HTERT RPE-1 (cell line): Measurements from ENCODE around the gene TNS4.
"Not testable (repeated sequence)": the region's sequence is repeated elsewhere in the genome, so short reads cannot be mapped to it uniquely, and the experiment has no call there.

ENCODE experiments used
- in situ Hi-C: fragments of 300-500 bp; cut with MboI; formaldehyde crosslinking; loops from 4 replicates; pipeline ENCODE4 v1.14.3; 2020; ENCODE audit warnings: low sequenced_read_pairs

TNS4 gene

GRCh38 chr17:40501499-40501911, at the start of gene TNS4:
Gene TNS4, minus strand, starts transcription at chr17:40501623. Its CDS starts 5,198 bp downstream, at chr17:40496425.
- in situ Hi-C loops: no loop called here

DNA sequence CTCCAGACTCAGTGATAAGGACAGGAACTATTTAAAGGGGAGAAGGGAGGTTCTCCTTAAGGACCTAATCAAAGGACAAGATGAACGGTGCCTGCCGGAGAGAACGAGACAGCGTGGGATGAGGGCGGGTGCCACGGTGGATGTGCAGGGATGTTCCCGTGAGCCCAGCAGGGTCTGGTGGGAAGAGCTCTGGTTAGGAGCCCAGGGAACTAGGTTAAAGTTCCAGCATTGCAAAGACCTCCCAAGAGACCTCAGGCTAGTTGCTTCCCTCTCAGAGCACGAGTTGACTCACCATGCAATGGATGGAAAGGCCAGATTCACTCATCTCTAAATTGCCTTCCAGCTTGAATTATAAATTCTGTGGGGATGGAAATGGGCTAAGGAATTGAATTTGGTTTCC, 49.2 kb upstream of the TNS4 start:
- in situ Hi-C loops: no loop called here

DNA sequence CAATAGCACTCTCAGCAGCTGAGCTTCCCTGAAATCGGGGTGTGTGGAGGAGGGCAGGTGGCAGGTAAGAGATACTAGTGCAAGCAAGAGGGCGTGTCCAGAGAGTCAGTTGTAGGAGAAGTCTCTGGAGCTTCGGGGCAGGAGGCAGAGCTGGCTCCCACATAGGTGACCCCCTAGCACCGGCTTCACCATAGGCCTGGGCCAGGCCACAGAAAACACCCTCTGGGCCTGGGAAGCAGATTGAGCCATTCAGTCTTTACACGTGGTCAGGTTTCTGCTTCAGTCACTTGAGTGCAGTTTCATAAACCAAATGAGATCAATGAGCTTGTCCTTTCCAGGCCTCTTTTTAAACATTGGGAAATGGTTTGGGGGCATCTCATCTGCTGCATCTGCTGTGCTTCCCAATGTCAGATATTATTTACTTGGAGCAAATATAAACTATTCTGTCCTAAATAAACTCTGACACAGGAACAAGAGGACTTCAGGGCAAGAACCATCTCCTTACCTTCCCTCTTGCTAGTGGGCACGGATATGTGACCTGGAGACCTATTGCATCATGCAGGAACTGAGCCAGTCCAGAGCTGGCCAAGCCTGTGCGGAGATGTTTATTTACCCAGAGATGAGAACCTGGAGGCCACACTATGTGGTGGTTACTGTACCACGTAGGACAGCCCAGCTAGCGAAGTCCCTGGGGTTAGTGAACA, 47.7 kb upstream of the TNS4 start:
- in situ Hi-C loops: no loop called here

GRCh38 chr17:40548491-40548981, 47.1 kb upstream of the TNS4 start:
- in situ Hi-C loops: no loop called here

GRCh38 chr17:40547785-40548478, 46.5 kb upstream of the TNS4 start:
- in situ Hi-C loops: no loop called here

GRCh38 chr17:40547079-40547784, 45.8 kb upstream of the TNS4 start:
- in situ Hi-C loops: no loop called here

DNA sequence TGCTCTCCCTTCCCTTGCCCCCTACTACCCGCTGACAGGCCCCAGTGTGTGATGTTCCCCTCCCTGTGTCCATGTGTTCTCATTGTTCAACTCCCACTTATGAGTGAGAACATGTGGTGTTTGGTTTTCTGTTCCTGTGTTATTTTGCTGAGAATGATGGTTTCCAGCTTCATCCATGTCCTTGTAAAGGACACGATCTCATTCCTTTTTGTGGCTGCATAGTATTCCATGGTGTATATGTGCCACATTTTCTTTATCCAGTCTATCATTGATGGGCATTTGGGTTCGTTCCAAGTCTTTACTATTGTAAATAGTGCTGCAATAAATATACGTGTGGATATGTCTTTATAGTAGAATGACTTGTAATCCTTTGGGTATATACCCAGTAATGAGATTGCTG, 45.1 kb upstream of the TNS4 start:
- in situ Hi-C loops: not testable (repeated sequence)

DNA sequence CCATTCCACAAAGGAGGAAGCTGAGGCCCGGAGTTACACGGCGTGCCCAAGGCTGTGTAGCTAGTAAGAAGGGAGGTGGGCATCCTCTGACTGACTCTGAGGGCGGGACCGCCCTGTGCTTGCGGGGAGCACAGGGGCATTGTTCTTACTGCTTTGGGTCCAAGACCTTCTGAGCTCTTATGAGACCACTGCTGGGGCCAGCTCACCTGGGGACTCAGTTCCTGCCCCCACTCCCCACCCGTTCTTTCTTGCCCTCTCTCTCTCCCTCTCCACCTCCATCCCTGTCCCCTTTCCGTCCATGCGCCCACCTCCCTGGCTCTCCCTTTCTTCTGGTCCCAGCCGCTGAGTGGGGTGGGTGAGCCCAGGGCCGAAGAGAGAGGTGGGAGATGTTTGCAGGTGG, 44.2 kb upstream of the TNS4 start:
- in situ Hi-C loops: no loop called here

DNA sequence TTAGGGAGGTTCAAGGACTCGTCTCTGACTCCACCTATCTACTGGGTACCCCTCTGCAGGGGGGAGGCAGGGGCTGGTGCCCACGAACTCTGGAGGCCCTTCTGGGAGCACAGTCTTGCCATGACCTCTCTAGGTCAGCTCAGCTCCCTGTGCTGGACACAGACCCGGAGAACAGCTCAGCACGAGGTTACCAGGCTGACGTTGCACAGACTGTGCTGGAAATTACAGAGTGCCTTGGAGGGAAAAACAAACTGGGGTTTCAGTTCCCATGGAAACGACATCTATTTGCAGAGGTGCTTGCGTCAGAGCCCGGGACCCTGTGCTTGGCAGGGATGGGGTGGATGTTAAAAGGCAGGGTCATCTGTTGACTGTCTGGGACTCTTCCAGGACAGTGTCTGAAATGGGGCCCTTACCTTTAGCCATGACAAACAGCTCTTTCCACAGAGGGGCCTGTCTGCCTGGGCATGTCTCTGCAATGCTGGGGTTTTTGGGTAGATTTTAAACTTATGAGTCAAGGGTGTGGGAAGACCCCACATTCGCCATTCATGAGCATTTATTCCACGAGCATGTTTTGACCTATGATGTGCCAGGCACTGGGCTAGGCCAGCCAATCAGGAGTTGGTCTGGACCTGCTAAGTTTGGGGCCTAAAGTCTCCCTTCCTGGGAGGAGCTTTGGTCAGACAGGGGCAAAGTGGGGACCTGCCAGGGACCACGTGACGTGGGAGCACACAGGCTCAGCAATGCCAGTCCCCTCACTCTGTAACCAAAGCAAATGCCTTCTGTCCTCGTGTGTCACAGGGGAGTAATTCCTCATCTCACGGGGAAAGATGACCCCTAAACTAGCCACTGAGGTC, 41.4 kb upstream of the TNS4 start:
- in situ Hi-C loops: no loop called here

DNA sequence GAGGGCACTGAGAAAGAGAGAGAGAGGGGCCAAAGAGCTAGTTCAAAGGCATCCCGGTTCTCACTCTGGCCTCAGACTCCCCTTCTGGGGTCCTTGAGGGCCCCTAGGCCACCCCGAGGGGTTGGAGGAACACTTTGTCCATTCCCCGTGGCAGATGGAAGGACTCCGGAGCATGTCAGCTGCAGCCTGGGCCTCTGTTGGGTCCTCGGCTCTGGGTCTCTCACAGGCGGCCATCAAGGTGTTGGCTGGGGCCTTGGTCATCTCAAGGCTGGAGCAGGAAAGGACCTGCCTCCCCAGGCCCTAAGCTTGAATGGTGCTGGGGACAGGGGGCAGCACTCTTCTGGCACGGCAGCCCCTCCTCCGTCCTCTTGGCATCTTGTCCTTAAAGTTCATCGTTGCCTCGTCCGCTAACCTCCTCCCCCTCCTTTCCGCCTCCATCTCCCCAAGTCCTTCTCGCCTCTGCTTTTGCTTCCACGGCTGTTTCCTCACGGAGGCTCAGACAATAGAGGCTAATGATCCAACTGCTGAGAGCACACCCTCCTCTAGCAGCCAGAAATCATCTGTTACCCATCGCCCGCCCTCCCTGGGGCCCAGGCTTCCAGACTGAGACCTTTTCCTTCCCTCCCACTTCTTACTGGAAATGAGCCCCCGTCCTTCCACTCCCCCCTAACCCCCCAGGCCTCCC, 40.6 kb upstream of the TNS4 start:
- in situ Hi-C loops: no loop called here

GRCh38 chr17:40541060-40541872, 39.8 kb upstream of the TNS4 start:
- in situ Hi-C loops: no loop called here

DNA sequence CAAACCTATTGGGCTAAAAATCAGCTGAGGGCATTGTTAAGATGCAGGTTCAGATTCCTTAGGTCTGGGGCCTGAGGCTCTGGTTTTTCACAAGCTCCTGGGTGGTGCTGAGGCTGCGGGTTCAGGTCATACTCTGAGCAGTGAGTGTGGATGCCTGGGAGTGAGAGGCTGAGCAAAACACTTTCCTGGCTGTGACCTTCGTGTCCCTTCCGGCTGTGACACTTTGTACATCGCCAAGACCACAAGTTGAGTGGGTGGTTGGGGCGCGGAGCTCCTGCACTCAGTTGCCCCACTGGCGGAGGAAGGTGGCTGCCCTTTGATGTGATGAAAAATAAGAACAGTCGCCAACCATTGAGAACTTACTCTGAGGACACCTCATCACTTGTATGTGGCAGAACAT, 39.0 kb upstream of the TNS4 start:
- in situ Hi-C loops: no loop called here

DNA sequence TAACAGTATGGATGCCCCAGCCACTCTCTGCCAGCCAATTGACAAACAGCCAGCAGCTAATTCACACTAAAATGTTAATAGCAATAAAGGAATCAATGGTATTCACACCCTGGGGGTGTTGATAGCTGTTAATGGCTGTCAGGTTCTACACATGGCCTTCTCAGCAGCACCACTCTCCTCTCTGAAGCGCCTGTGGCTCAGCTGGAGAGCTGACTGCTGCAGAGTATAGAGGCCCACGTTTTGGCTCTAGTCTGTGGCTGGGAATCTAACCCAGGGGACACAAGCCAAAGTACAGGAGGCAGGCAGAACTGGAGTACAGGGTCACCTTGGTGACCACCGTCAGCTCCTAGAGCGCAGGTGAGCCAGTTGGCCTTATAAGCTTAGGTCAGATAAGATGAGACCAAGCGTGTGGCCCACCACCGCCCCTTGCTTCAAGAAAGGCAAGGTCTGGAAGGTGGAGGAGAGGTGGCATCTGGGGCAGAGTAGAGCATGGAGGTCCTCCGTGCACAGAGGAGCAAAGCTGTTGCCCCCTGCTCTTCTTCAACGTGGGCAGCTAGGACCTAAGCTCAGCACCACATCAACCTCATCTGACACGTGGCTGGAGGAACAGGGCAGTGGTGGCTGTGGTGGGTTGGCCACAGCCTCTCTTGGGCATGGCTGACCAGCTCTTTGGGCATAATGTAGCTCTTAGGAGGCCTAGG, 38.4 kb upstream of the TNS4 start:
- in situ Hi-C loops: no loop called here

DNA sequence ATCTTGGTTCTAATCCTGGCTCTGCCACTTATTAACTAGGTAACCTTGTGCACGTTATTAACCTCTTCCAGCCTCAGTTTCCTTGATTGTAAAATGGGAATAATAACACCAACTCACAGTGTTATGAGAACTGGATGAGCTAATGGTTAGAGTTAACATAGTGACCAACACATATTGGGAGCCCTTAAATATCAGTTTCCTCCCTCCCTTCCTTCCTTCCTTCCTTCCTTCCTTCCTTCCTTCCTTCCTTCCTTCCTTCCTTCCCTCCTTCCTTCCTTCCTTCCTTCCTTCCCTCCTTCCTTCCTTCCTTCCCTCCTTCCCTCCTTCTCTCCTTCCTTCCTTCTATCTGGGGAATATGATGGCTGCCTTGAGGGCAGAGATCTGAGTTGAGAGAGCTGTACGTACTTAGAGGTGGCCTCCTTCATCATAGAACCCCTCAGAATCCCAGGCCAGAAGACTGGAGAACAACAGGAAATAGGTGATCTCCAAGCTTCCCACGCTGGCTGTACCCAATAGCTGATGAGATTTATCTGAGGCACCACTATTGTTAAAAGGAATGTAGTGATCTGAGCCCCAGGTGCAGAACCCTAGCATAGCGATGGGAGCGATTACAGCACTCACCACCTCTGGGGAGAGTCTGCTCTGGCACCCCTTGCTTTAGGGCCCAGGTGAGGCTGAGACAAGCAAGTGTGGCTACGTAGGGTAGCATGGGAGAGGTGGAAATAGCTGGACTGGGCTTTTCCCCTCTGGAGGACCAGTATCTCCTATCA, 37.7 kb upstream of the TNS4 start:
- in situ Hi-C loops: no loop called here

DNA sequence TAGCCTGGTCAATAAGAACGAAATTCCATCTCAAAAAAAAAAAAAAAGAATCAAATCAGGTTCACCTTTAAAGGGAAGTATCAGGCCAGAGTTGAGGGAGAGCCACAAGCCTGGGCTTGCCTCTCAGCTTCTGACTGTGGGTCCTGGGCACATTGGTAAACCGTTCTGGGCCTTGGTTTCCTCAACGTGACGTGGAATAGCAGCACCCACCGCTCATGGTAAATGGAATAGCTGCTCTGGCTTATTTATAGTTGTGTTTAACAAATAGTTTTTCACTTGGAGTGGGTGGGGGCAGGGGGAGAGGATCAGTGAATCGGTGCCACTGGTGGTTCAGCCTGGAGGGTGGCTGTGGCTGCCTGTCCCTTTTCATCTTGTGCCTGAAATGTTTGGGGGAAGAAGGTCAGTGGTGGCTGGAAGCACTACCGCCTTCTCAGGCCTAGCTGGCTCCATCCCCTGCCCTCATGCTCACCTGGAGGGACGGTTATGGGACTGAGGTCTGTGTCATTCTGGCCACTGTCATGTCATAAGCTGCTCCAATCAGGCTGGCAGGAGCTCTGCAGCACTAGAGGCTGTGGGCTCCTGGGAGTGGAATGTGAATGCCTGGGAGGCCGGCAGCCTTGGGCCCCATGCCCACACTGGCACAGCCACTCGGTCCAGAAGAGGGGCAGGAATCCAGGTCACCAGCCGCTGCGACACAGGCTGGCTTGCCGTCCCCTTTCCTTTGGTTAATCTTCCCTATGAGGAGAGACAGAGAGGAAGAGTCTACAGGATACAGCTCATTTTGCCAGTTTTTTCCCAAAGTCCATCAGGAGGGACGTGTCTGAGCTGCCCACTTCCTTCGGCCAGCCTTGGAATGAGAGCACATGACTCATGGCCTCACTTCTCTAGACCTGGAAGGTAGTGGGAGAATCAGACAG, 36.9 kb upstream of the TNS4 start:
- in situ Hi-C loops: no loop called here

- in situ Hi-C loops: no loop called here
Observed at GRCh38 chr17:40536295-40537171, 35.1 kb upstream of the TNS4 start.
